ENCODE data around the gene PIGX.
A peak's percentile ranks its signal among the peaks of the same experiment; 100 is the strongest.
"Not testable (repeated sequence)": the region's sequence is repeated elsewhere in the genome, so short reads cannot be mapped to it uniquely, and the experiment has no call there.

Gene PIGX

DNA sequence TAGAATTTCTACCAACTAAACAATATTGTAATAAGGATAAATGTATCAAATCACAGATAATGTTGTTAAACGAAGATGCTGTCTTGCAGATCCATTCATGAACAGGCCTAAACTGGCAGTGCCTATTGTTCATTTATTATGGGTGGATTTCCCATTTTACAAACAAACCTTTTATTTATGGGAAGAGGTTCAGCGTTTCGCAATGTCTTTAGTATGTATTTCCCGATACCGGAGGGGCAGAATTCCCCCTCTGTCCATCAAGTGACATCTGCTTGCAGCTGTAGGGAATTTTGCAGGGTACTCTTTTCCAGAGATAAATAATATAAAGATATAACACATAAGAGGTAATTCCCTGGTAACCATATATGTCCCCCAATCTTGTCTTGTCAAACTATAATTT is 5.8 kb upstream of the PIGX start:
- no peak for DNase-seq (ENCODE audit: low spot score)

DNA sequence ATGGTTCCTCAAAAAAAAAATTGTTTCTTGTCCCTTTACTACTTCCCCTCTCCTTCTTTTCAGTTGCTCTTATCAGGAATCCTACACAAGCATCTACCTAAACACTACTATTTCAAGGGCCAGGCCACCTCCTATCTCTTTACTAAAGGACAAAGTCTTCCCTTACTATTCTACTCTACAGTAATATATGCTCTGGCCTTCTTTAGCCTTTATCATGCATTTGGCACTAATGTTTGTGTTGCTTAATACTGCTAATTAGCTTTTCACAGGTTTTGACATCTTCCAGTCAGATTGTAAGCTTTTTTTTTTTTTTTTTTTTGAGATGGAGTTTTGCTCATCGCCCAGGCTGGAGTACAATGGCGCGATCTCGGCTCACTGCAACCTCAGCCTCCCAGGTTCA is 5.4 kb upstream of the PIGX start:
- DNase-seq (ENCODE audit: low spot score), result no peak

DNA sequence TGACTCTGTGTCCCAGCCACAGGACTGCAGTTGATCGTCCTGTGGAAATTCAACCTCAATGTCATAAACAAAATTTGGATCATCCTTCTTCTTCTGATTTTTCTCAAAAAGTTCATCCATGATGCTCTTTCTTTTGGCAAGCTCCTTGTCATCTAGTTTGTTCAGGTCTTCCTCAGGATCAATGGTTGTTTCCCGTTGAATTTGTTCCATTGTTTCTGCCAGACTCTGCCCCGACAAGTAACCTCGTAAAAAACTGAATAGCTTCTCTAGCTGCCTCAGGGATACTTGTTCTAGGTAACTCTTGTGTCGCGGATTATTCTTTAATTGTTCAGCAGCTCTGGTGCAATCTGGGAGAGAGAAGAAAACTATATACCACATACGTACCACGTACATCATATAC is 4.6 kb upstream of the PIGX start:
- no peak for DNase-seq (ENCODE audit: low spot score)

DNA sequence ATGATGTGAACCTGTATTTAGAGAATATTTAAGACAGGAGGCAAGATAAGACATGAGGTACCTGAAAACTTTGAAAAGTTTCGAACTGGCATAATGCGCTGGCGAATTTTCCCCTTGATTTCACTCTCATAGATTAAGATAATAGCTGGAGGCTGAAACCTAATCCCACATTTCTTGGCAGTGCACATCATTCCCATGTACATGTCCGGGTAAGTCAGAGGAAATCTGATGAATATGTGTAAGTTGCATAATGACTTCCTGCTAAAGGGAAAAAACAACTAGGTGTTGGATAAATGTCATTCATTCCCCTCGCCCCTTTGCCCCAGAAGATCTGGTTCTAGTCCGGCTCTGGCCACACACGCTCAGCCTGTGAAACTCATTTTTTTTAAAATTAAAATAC is 3.7 kb upstream of the PIGX start:
- no peak for DNase-seq (ENCODE audit: low spot score)

DNA sequence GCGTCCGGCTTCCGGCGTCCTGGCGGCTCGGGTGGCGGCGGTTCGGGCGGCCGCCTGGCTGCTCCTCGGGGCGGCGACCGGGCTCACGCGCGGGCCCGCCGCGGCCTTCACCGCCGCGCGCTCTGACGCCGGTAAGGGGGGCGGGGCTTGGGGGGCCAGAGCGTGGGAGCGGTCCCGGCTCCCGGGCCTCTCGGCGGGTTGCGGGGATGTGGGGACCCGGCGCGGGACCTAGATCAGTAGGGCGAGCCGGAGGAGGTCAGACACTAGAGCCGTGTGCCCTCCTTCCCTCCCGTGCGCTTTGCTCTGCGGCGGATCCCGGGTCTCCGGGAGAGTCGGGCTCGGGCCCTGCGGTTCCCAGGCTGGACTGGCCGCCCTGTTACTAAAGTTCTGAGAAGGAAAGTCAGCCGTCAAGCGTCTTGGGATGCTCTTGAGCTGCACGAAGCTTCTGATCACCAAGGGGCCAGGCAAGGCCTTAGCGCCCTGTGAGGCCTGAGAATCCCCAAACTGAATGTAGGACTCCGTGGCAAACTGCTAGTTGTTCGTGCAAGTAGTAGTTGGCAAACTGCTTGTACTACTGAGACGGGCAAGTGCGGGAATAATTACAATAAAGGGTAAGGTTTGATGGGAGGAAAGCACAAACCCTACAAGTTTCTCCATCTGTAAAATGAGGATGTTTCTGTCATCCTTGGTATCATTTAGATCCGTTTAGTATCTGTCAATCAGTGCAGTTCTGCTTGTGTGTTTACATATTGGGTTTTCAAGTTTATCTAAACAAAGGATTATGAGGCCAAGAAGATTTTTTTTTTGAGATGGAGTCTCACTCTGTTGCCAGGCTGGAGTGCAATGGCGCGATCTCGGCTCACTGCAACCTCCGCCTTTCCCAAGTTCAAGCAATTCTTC is 587 bp downstream of the PIGX start:
- peak; percentile 87 for DNase-seq (ENCODE audit: low spot score)

DNA sequence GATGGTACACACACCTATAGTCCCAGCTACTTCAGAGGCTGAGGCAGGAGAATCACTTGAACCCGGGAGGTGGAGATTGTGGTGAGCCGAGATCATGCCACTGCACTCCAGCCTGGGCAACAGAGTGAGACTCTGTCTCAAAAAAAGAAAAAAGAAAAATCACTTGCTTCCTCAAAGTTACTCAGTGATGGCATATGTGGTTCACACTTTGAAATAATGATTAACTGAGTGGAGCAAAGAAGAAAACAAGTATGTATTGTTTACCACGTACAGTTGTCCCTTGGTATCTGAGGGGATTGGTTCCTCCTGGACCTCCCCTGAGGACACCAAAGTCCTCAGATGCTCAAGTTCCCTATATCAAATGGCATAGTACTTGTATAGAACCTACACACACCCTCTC is 5.0 kb downstream of the PIGX start:
- DNase-seq (ENCODE audit: low spot score), result not testable (repeated sequence)

DNA sequence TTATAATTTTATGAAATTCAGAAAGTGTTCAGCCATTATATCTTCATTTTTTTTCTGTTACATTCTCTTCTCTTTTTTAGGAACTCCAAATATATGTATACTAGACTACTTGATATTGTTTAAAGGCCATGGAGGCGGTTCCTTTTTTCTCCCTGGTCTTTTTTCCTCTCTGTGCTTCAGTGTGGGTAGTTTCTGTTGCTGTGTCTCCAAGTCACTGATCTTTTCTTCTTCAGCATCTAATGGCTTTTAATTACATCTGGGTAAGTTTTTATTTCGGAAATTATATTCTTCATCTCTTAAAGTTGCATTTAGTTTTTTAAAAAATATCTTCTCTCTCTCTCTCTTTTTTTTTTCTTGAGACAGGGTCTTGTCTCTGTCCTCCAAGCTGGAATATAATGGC is 8.9 kb downstream of the PIGX start:
- no peak for DNase-seq (ENCODE audit: low spot score)

DNA sequence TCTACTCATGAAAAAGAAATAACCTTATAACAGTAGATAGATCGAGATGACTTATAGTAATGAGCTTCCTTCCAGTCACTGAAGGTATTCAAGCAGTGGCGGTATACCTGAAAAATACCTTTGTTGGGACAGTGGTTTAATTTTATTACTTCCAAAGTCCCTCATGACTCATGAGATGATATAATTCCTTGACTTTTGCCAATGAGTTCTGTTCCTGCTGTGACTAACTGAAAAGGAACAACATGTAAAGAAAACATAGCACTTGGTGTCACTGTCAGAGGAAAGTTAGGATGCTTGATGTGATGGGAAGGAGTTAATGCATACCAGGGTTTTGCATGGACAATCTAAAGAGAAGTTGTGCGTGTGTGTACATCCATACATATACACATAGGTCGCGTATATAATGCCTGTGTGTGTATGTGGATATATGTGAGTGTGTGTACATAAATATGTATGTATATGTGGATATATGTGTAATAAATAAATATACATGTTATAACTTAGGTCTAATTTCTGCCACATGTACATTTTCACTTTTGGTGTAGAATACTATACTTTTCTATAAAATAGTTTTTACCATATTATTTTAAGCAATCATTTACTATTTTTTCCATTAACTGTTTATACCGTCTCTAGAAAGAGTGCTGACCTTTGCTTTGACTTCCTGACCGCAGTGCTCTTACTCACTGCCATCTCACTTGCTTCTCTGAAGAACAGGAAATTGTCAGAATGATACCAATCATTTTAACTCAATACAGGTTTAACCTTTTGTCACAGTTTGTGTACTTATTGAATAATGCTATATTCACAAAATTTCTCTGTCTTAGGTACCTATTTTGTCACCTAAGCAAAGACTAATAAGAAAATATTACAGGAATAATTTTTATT is 14.9 kb downstream of the PIGX start:
- DNase-seq (ENCODE audit: low spot score), result peak; percentile 8

DNA sequence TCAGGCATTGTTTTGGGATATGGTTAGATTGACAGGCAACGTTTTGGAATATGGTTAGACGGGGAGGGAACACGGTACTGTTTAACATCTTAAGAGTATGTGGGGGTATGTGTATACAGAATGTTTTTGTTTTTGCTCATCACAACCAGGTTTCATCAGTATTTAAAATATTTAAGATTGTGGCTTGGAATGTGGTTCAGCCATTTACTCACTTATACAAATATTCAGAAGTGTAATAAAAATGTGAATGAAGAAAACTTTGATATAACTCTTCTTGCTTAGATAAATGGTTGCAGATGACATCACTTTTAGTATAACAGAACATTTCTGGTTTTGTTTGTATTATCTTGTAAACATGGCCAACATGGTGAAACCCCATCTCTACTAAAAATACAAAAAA is 23.6 kb downstream of the PIGX start:
- peak; percentile 8 for DNase-seq (ENCODE audit: low spot score)

DNA sequence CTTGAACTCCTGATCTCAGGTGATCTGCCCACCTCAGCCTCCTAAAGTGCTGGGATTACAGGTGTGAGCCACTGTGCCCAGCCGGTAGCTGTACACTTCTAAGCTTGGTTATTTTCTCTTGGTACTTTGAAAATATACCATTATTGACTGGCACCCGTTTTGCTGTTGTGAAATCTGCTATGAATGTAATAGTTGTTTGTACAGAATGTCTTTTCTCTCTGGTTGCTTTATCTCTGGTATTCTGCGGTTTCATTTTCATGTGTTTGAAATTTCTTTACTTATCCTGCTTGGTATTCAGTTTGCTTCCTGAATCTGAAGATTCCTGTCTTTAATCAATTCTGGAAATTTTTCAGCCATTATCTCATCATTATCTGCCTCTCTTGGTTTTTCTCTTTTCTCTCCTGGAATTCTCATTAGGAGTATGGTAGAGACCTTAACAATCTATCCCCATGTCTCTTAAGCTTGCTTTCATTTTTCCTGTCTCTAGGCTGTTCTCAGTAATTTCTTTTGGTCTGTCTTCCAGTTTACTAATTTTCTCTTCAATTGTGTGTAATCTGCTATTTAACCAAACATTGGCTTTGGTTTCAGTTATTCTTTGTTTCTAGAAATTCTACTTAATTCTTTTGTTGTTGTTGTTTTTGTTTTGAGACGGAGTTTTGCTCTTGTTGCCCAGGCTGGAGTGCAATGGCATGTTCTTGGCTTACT is 24.6 kb downstream of the PIGX start:
- DNase-seq (ENCODE audit: low spot score), result no peak

DNA sequence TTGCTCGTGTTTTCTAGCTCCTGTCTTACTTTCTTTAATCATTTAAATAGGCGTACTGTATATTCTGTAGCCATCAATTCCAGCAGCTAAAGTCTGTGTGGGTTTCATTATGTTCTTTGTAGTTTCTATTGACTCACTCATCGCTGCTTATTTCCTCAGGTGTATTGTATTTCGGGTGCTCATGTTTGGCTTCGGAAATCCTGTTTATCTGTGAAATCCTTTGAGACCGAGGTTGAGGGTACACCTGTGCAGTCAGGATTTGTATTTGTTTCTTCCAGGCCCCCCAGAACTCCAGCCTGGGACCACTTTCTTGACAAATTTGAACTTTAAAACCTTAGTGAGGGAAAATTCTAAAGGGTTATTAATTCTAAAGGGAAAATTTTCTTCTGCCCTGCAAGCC is 25.5 kb downstream of the PIGX start:
- no peak for DNase-seq (ENCODE audit: low spot score)

DNA sequence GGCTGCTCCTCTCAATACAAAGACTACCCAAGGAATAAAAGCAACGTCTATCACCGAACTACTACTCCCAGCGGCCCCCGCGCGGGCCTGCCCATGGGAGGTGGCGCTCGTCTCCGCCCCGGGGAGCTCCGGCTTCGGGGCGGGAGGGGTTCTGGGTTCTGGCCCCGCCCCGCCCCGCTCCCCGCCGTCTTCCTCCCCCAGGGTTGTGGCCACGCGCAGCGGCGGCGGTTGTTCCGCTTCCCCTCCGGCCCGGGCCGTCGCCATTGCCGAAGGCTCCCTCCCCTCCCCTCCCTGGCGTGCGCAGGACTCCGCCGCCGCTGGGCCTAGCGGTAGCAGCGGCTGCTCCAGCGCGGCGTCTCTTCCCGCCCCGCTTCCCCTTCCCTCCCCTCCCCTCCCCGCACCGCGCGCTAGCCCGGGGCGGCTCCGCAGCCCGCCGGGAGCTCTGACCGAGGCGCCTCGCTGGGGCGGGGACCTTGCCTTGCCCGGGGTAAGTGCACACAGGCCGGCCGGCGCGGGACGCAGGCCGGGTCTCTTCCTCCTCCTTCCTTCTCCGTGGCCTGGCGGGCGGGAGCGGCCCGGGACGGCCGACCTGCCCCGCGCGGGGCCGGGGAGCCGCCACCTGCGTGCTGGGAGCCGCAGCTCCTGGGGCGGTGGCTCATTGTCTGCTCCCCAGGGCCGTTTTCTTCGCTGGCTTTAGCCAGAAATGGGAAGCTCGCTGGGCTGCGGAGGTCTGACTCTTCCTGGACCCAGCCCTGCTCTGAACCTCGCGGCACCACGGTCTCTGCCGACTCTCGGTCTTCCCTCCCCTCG is 27.7 kb downstream of the PIGX start, which contains the start of gene PAK2:
Gene PAK2, plus strand, starts transcription at position 187 of the 810 bp plus-strand sequence. CDS start 42,790 bp downstream, outside the sequence.
- DNase-seq (ENCODE audit: low spot score), result peak; percentile 92

DNA sequence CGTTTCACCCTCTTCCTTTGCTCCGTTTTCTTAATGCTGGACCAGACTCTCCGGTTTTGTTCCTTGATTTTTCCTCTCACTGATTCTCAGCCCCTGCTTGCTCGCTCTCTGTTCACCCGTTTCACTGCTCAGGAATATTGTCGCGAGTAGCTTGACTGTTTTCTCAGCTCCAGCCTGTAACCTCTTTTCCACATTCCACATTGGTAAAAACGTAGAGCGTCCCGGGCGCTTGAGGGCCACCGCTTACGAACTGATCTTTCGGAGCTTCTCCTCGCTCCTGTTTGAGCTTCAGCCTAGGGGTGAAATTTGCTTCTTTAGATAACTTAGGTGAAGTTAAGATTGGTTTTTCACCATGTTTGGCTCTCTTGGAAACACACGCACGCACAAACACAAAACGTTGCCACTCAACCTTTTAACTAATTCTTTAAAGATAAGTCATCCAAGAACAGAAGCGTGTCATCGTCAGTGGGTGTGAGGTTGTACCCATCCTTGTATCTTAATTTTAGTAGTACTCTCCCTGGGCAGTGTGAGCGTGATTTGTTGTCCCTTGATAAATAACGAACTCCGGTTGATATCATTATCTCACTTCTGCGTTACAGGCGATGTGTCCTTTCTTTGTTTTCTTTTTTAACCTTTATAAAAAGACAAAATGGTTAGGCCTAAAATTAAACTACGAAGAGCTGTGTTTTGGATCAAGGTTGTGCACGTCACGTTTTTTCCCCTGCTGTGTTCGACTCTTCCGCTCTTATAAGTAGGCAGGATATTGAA is 28.5 kb downstream of the PIGX start:
- DNase-seq (ENCODE audit: low spot score), result peak; percentile 48

DNA sequence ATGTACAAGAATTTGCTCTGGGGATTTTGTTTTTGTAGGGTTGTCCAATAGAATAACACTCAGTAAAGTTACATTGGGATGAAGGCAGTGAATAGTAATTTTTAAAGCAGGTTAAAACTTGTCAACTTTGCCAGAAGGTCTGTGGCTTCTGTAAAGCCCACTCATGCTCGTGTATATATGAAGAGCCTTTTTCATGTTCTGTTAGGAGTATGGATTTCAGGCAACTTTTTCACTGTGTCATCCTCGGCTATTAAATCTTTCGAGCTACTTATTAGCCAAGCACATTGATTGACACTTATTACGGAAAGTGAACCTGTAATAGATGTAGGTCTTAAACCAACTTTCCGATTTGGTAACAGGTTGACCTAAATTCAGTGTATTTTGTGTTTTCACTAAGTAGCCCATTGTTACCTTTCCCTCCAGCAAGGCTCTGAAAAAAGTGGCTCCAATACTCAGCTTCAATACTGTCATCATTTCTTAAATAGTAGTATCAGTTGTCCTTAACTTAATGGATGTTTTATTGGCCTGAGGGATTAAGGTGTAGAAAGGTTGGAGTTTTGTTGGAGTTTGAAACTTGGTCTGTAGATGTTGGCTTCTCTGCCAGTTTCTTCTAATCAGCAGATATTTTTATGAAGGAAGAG is 29.2 kb downstream of the PIGX start:
- DNase-seq (ENCODE audit: low spot score), result no peak

DNA sequence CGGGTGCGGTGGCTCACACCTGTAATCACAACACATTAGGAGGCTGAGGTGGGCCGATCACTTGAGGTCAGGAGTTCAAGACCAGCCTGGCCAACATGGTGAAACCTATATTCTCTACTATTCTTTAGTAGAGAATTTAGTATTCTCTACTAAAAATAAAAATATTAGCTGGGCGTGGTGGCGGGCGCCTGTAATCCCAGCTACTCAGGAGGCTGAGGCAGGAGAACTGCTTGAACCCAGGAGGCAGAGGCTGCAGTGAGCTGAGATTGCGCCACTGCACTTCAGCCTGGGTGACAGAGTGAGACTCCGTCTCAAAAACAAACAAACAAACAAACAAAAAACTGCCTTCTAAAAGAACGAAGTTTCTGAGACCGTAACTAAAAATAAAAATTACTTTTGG is 31.4 kb downstream of the PIGX start:
- not testable (repeated sequence) for DNase-seq (ENCODE audit: low spot score)

DNA sequence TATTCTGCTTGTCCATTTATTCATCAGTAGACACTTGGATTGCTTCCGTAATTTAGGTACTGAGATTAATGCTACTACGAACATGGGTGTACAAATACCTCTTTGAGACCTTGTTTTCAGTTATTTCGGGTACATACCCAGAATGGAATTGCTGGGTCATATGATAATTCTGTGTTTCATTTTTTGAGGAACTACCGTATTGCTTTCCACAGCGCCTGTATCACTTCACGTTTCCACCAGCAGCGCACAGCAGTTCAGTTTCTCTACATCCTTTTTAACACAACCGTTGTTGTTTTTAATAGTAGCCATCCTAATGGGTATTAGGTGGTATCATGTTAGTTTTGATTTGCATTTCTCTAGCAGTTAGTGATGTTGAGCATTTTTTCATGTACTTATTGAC is 36.9 kb downstream of the PIGX start:
- no peak for DNase-seq (ENCODE audit: low spot score)

DNA sequence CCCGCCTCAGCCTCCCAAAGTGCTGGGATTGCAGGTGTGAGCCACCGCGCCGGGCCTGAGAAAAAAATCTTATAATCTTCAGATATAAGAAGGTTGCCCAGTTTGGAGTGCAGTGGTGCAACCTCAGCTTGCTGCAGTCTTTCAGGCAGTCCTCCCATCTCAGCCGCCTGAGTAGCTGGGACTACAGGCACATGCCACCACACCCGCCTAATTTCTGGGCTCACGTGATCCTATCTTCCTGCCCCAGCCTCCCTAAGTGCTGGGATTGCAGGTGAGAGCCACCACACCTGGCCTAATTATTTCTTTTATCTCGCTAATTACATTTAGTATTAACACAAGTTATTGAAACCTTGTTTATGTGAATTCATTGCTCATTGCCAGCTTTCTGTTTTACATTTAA is 41.0 kb downstream of the PIGX start:
- DNase-seq (ENCODE audit: low spot score), result no peak

DNA sequence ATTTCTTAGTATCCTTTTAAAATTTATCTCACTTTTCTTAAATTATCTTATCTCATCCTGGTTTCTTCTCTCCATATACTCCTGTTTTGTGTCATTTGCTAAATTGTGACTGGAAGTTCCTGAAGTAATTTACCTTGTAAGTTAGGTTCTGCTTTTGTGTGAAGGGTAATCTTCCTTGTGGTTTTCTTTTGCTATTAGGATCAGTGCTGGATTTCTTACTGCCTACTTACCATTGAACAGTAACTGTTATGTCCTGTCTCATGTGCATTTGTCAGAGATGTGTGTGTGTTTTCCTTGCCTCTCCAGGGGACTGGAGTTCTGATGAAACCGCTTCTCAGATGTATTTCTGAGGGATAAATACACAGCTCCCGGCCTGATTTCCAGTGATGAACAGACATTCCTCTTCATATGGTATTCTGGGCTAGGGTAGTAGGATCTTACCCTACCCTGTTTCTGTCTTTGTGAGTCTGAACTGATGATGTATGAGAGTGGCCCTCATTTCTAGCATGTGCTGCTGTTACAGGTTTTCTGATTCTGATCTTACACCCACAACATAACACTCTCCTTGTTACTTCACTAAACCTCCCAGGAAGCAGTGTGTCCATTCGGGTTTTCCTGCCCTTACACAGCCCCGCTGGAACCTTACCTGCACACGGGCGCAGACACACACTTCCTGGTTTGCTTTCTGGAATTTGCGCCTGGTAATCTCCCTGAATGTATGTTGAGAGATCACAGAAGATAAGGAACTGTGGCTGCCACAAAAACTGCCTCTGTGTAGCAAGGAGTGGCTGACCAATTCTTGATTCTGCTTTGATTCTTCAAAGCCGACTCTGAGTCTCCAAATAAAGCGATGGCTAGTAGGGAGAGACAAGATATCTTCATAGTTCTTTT is 42.2 kb downstream of the PIGX start:
- no peak for DNase-seq (ENCODE audit: low spot score)

DNA sequence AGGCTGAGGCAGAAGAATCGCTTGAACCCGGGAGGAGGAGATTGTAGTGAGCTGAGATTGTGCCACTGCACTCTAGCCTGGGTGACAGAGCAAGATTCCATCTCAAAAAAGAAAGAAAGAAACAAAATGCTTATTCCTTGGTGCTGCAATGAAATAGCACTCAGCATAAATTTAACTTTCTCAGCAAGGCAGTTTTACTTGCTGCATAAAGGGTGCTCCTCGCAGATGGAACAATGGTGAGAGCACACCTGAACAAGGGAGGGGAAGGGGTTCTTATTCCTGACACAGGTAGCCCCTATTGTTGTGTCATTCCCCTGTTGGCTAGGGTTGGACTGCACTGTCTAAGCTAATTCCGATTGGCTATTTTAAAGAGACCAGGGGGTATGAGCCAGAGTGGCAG is 44.6 kb downstream of the PIGX start:
- no peak for DNase-seq (ENCODE audit: low spot score)

Data from AG08396 (cell line).